NCI-H82 treated with DMSO at 0.1 percent for 48 hours (cell line): Measurements from ENCODE around the gene PGAM2.
"Not testable (repeated sequence)": the region's sequence is repeated elsewhere in the genome, so short reads cannot be mapped to it uniquely, and the experiment has no call there.

Experiments used
- DNase-seq: peaks from one replicate; lab custom pipeline; 2025; ENCODE audit not compliant: unreplicated experiment; lab: John Stamatoyannopoulos, UW

The PGAM2 gene

DNA sequence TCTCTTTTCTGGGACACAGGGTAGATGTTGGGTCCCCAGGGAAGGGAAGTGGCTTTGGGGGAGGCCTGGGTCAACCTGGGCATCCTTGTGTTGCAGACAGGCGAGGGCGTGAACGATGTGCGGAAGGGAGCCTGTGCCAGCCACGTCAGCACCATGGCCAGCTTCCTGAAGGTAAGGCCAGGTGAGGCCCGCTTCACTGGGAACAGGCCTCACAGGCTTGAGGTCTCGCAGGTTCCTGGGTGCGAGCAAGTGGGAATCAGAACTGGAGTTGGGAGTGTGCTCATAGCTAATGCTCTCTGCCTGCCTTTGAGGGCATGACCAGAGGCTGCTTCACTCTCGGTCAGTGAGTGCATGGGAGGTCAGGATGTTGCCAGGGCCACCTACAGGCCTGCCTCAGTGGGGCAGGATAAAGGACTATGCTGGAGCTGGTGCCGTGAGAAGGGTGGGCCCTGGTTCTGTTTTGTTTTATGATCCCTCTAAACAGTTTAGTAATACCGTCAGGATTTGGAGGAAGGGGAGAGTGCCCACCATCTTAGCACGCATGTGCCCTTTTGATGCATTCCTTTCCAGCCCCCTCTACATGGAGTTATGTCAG lies 12.5 kb downstream of the PGAM2 start:
- no peak for DNase-seq

DNA sequence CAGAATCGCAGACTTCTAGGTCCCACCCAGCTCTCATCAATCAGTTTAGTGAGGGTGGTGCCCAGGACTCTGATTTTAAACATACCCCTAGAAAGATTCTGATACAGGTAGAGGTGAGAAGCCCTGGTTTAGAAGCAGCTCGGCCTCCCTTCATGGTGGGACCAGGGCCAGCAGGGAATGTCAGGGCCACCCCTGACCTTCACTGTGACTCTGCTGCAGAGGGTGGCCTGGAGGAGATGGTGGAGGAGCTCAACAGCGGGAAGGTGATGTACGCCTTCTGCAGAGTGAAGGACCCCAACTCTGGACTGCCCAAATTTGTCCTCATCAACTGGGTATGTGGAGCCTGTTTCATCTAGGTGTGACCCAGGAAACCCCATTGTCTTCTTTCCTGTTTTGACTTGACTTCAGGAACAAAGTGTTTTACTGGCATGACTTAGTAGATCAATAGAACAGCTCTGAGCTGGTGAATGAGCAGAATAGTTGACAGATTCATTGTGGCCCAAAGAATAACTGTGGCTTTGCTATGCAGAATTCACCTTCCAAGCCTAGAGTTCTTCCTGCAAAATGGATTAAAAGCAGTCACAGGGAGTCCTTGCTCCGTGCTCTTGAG lies 13.7 kb downstream of the PGAM2 start:
- no peak for DNase-seq

DNA sequence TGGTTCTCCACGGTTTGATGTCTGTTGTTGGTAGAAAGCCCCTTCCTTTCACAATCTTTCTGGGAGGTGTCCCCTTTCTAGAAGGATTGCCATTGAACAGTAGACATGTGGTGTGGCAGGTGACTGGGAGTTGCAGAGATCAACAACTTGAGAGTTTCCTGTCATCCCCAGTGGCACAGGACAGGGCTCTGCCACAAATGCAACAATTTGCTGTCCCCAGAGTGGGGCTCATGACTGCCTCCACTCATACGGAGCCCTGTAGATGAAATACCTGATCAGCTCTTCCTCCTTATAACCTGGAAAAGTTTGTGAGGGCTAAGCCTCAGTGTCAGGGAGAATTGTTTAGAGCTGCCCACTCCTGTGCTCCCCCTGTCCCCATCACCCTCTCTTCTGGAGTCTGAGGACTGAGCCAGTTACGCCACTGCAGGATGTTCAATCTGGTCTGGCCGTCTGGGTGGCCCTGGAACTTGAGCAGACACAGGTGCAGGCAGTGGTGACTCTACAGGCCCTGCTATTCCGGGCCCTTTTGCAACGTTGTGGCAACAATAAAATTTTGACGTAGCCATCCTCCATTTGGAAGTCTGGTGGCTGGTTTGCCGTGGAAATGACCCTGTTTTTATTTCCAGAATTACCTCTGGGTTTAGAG lies 14.3 kb downstream of the PGAM2 start:
- DNase-seq = no peak

DNA sequence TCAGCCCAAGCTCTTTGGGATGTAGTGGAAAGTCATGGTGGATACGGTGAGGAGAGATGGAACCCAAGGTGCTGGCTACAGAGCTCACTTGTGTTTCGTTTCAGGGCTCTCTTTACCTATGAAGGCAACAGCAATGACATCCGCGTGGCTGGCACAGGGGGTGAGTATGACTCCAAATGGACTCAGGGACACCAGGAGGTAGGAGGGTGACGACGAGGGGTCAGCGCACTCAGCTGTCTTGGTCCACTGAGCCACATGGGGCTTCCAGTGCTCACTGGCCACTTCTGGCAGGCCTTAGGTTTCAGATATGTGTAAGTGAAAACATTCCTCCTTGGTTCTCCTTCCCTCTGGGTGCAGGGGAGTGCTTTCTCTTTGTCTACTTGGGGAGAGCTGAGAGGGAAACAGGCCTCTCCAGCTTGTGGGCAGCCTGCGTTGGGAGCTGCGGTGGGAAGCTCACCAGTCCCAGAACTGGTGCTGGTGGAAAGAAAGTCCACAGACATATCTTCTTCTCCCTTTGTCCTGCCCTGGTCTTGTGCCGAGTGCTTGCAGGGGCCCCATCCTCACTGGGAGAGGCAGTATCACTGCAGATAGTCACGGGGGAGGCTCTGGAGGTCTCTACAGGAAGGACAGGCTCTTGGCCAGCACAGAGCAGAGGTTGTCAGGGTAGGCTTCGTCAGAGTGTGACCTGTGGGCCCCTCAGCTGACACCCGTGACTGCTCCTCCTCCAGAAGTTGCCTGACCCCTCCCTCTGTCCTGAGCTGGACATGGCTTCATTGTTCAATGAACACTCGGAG lies 15.0 kb downstream of the PGAM2 start:
- DNase-seq = no peak

DNA sequence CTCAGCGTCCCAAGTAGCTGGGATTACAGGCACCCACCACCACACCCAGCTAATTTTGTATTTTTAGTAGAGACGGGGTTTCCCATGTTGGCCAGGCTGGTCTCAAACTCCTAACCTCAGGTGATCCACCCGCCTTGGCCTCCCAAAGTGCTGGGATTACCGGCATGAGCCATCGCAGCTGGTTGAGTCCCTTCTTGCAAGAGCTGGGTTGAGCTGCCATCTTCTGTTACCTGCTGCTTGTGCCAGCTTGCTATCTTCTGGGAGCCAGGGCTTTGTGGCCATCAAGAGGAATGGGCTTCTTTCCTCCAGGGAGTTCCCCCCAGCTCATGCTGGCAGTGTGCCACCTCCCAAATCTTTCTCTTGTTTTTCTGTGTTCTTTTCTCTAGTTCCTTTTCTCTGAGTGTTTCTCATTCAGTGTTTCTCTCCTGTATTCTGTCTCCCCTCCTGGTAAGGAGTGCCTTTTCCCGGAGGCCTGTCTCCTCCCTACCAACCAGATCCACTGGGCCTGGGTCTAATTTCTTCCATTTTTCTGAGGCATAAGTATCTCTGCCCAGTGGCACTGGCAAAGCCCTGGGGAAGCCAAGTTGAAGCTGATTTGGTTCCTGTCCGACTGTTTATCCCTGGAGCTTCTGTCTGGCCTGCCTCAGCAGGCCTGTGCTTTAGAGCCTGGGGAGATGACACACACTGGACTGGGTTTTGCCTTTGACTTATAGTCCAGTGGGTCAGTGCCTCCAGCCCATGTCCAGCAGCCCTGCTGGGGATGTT lies 17.2 kb downstream of the PGAM2 start:
- no peak for DNase-seq

DNA sequence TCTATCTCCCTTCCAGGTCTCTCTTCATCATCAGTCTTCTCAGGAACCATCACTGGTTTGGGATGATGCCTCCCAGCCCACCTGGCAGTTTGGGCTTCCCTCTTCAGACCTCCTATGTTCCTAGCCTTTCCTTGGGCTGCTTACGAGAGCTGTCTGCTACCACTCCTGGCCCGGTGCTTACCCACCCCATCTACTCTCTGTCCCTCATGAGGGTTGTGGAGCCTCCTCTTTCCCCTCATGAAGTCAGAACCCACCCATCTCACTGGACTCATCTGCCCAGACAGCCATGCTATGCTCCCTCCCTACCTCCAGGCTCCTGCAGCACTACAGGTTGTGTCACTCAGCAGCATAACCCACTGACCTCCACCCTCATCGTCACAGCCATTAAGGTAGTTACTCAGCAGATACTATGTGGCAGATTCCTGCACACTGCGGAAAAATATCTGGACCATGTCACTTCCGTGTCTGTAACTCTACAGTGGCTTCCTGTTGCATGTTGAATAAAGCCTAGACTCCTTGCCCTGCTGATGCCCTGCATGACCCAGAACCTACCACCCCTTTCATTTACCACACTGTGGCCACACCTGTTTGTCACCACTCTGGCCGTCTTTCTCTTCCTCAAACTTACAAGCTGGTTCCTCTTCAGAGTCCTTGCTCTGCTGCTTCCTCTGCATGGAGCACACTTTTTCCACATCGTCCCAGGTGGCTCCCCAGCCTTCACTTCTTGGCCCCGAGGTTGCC lies 18.9 kb downstream of the PGAM2 start:
- DNase-seq = no peak

DNA sequence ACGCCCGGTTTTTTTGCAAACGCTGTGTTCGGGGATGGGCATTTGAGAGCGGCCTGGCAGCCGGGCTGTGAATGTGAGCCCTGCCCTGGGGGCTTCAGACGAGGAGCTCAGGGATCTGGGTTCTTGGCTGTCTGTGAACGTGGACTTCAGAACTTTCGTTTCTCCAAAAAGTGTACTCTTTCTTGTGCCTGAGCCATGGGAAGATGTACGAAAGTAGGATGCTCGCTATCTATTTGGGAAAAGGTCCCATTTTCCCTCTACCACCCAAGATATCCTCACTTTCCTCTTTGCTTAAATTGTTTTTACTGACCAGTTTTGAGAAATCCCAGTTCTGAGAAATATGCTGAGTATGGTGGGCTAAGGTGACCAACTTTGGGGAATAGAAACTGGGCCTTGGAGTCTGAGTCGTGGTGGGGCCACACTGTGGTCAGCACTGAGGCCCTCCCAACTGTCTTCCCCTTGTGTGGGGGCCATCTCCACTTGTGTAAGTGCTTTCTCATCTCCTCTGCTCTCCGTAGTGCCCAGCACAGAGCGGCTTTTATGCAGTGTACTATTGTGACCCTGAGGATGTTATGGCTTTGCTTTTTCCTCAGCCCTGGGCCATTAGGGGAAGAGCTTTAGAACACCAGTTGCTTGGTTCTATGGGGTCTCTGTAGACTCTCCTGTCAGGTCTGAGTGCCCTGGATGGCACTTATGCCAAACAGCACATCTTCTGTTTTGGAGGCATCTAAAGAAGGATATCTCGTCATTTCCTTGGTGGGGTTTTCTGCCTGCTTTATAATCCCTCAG lies 19.9 kb downstream of the PGAM2 start:
- DNase-seq = no peak

DNA sequence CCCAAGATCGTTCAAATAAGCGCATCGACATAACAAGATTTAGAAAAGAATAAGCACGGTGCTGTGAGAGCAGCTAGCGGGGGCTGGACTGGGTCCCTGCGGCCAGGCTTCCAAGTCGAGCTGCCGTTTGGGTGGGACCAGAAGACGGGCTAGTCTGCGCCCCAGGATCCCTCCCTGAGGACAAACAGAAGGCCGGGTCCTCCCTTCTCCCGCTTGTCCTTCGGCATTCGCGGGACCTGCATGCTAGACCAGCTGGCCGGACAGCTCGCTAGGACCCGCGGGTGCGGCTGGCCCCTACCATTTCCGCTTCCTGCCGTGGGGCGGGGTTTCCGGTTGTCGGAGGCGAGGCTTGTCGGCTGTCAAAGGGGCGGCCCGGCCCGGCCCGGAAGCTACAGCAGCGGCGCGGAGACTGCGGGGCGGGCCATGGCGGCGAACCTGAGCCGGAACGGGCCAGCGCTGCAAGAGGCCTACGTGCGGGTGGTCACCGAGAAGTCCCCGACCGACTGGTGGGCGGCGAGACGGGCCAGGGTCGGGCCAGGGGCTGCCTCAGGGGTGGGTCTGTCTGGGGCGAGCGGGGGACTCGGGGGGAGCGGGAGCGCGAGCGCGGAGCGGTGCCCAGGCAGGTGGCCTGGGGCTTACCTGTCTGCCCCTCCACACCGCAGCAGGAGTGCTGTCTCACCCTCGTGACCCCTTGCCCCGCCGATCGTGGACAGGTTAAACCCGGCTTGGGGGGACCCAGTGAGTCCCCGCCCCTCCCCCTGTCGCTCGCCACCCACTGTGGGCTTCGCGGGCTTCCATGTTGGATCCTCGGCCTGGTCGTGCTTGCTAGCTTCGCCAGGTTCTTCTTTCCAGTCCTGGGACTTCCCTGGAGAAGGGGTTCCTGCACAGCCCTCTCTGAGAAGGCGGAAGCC lies 20.8 kb downstream of the PGAM2 start, which contains the start of gene DBNL:
Gene DBNL, plus strand, starts transcription at position 388 of the 911 bp plus-strand sequence. Its CDS starts 36 bp downstream, at position 424.
- DNase-seq = peak; percentile 48

DNA sequence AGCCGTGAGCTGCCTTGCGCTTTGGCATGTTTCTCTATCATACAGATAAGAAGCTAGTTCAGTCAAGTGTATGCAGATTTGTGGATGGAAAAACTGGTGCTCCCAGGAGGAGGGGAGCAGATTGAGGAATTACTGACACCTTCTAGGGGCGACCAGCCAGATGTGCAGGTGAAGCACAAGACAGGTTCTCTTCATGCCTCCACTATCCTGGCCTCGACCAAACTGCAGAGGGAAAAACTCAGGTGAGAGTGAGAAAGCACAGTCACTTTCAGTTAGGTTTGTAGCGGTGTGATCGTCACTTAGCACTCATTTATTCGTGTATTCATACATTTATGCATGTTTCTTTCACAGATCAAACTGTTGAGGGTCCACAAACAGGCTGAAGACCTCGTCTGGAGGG lies 21.5 kb downstream of the PGAM2 start:
- DNase-seq = no peak

DNA sequence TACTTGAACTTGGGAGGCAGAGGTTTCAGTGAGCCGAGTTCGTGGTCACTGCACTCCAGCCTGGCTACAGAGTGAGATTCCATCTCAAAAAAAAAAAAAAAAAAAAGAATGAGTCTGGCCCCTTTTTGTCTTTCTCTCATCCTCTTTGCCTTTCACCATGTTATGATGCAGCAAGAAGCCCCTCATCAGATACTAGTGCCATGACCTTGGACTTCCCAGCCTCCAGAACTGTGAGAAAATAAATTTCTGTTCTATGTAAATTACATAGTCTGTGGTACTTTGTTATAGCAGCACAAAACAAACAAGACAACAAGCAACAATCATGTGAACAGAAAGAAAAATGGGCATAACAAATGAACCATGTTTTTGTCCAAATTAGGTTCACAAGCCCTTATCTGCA lies 23.1 kb downstream of the PGAM2 start:
- DNase-seq = no peak

DNA sequence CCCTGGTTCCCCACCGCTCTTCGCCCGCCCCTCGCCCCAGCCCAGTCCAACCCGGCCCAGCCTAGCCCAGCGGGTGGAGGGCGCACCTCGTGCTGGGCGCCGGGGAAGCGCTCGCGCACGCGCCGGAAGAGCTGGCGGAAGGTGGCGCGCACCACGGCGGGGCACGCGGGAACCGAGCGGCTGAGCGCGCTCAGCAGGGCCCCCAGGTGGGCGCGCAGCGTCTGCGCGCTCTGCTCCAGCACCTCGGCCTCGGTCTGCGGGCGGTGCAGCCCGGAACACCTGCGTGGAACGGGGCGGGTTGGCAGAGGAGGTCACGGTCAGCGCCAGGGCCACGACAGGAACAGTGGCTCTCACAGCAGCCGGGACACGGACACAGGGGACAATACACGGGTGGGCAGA lies 24.9 kb downstream of the PGAM2 start:
- not testable (repeated sequence) for DNase-seq

DNA sequence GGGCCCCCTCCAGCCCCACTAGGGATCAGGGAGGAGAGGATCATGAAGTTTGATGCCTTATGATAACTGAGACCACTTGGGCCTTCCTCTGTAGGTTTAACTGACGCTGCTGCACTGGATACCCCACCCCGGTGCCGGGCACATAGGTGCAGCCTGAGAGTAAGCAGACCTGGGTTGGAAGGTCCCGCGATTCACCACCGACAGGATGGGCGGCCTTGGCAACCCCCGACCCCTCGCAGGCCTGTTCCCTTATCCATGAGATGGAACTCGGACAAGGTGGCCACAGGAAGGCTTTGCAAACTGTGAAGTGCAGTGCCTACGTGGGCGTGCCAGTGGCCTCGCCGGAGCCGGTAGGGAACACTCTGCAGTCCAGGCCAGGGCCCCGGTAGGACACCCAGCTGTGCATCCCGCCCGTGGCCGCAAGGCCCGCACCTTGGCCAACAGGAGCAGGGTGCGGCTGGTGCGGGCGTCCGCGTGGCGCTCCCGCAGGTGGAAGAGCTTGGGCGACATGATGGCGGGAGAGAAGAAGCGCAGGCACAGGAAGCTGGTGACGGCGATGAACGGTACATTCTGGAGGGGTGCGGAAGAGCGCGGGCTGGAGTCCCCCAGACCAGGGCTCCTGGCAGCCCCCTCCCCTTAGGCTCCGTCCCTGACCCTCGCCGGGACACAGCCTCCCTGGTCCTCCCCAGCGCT lies 25.4 kb downstream of the PGAM2 start:
- DNase-seq = not testable (repeated sequence)

DNA sequence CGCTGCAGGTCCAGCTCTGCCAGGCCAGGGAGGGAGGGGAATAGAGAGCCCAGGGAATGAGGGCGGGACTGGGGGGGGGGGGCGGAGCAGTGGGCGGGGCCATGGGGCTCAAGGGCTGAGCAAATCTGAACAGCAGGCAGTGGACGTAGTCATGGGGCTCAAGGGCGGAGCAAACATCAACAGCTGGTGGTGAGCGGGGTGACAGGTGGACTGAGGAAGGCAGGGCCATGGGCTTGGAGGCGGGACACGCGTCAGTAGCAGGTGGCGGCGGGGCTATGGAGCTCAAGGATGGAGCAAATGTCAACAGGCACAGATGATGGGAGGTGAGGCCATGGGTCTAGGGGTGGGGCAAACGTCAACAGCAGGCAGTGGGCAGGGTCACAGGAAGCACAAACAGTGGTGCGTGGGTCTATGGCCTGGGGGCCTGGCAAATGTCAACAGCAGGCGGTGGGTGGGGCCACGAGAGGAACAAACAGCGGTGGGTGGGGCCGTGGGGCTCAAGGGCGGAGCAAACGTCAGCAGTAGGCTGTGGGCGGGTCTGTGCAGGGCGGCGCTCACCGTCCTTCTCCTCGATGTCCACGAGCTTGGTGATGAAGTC lies 26.3 kb downstream of the PGAM2 start:
- DNase-seq = peak; percentile 97

DNA sequence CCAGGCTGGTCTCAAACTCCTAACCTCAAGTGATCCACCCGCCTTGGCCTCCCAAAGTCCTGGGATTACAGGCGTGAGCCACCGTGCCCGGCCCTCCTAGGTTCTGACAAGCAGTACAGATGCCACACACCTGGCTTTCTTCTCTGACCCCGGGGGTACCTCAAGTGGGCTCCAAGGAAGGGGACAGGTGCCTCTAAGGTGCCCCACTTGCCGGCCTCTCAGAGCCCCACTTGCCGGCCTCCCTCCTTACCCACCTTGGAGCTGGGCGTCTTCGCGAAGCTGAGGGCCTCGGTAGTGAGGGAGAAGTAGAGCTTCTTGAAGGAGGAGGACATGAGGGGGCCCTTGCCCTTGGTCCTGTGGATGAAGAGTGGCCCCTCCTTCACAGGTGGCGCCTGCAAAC lies 26.8 kb downstream of the PGAM2 start:
- DNase-seq = not testable (repeated sequence)

DNA sequence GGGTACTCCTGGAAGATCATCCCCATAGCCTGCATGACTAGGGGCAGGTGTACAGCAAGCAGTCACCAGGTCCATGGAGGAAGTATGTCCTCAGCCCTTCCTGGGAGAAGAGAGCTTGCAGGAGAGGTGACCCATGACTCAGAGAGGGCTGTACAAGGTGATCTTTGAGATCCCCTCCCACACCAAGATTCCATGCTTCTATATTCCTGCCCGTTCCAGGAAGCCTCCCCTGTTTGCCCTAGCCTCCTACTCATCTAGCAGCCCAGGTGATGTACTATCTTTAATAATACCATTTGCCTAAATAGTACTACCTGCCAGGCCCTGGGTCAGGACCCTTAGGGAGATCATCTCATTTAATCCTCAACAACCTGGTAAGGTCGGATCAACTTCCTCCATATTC lies 27.4 kb downstream of the PGAM2 start:
- not testable (repeated sequence) for DNase-seq

DNA sequence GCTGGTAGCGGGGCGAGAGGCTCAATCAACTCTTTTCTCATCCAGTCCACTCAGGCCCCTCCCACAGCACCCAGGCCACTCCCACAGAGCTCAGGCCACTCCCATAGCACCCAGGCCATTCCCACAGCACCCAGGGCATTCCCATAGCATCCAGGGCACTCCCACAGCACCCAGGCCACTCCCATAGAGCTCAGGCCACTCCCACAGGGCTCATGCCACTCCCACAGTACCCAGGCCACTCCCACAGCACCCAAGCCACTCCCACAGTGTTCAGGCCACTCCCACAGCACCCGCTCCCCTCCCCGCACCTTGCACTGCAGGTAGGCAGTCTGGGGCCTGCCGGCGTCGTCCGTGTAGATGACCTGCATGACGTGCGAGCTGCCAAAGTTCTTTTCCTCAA lies 29.0 kb downstream of the PGAM2 start:
- not testable (repeated sequence) for DNase-seq
